Adrenal gland (tissue), 12 donors: ENCODE data around the gene SDK1. TPM values are rescaled to one million over a fixed set of nuclear protein-coding genes. Genes with fewer than 3 reads are reported as not detected.

Experiments
- DNase-seq, 7 donors: peaks; one replicate each; pipeline ENCODE4 v3.0.0-alpha.2; 2019 to 2020
- H3K27ac ChIP-seq, 5 donors: fragments of 200-600 bp; sonication (generic) in 4 of 5; 1 replicate in 3 of 5; 2 replicates in 2 of 5; pipeline versions ENCODE4 v1.5.1 to v1.8.0; 2016 to 2020; ENCODE audit warnings: mild to moderate bottlenecking in 1 of 5
- H3K27me3 ChIP-seq: fragments of 200-600 bp; 2 replicates; pipeline ENCODE4 v1.8.0; 2021
- H3K36me3 ChIP-seq, 2 donors: fragments of 200-600 bp; replicated peaks in 1 of 2; 1 replicate in 1 of 2; 2 replicates in 1 of 2; pipeline versions ENCODE4 v1.5.1 to v1.8.0; 2018 to 2022
- H3K4me1 ChIP-seq, 2 donors: fragments of 200-600 bp; replicated peaks in 1 of 2; 1 replicate in 1 of 2; 2 replicates in 1 of 2; pipeline versions ENCODE4 v1.5.1 to v1.8.0; 2018 to 2021
- H3K4me3 ChIP-seq, 4 donors: fragments of 200-600 bp; sonication (generic) in 3 of 4; one replicate each; pipeline ENCODE4 v1.5.1; 2016 to 2018
- H3K9me3 ChIP-seq, 3 donors: fragments of 200-600 bp; sonication (generic) in 1 of 3; replicated peaks in 1 of 3; 1 replicate in 2 of 3; 2 replicates in 1 of 3; pipeline versions ENCODE4 v1.5.1 to v1.8.0; 2016 to 2021
- POLR2A ChIP-seq, 2 donors: fragments of 450-650 bp; IDR thresholded peaks; one replicate each; pipeline ENCODE4 v1.6.1; 2017; ENCODE audit warnings: antibody characterized with exemption in 2 of 2, mild to moderate bottlenecking in 2 of 2, moderate library complexity in 1 of 2
- WGBS, 4 donors: extraction: QIAGEN DNeasy Blood & Tissue Kit in 2 of 4; methylation state at CpG; one replicate each; pipeline versions ENCODE4 v1.1.5 to v1.1.7; 2013 to 2017; 5-methylcytosine and 5-hydroxymethylcytosine counted together
- intact Hi-C, 2 donors: fragments of 100-400 bp; cut with DNase I; formaldehyde crosslinking; loops; one replicate each; pipeline versions ENCODE4 v1.14.1 to v1.15.0; 2022 to 2023
- polyA plus RNA-seq, 3 donors: library from polyadenylated mRNA; stranded (reverse); fragments of 200-250 nt in 2 of 3; fragments of 350-450 nt in 1 of 3; fragmentation: Illumina TruSeq in 1 of 3; extraction: RNeasy Lipid Tissue Mini Kit (QIAGEN cat#74804) in 1 of 3; gene quantifications; one replicate each; pipeline ENCODE4 v1.2.3, GENCODE V29; 2013 to 2014
- total RNA-seq, 9 donors: library from RNA; depleted of rRNA in 4 of 9; stranded (reverse); fragments of >200 nt in 4 of 9; fragments of 120-200 nt in 1 of 9; fragmentation: NEBNext Ultra II Directional in 1 of 9; extraction: Animal tissue kit (Norgen Biotek cat#: 25700) in 1 of 9; gene quantifications; one replicate each; pipeline versions ENCODE4 v1.1.0 to v1.2.4, GENCODE V29; 2013 to 2023
- TF ChIP-seq, protein P1 (sequence below), 6 experiments: fragments of 450-650 bp in 4 of 6; fragments of 200-600 bp in 2 of 6; sonication (generic) in 1 of 6; IDR thresholded peaks; 1 replicate in 5 of 6; 2 replicates in 1 of 6; pipeline versions ENCODE4 v1.5.1 to v1.8.0; 2016 to 2021; ENCODE audit warnings: antibody characterized with exemption in 6 of 6, mild to moderate bottlenecking in 2 of 6, moderate library complexity in 1 of 6
- donor health status: healthy with polysubstance abuse.
- donor health status: Bipolar disorder and iron deficiency.
- donor health status: DM: yes; HTN: yes; CAD: no.
- donor health status: DM: no; HTN: no; CAD: no.
- donor health status: DM: no; HTN: no; CAD: no.
- donor health status: DM: yes; HTN: yes; CAD: no.

SDK1 gene
- total and polyA plus RNA-seq, 12 donors, result 0.50 to 3.6 (median 1.5) TPM

DNA sequence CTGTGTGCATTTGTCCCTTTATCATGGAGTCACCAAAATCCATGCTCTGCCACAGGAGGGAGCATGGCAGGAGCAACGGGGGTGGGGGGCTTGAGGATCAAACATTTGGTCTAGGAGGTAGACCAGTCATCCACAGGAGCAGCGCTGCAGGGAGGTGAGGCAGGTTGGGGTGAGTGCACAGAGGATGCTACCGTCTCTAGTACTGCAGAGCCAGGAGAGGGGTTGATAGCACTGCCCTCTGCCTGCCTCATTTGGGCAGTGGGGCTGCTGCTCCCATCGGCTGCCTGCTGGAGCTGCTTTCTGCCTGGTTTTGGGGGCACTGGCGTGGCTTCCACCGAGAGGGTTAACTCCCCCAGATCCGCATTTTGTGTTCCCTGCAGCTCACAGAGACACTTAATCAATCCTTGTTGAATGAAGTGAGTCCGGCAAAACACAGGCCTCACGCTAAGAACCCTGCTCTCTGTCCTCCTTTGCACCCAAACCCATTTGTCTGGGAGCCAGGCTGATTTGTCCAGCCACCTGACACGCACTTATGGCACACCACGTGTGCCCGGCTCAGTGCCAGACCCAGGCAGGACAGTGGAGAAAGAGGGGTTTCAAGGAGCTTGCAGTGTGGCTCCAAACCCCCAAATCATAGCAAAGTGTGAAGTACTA is 854.0 kb downstream of the SDK1 start:
- intact Hi-C loops, result no loop called here
- TF ChIP-seq, protein P1, sequence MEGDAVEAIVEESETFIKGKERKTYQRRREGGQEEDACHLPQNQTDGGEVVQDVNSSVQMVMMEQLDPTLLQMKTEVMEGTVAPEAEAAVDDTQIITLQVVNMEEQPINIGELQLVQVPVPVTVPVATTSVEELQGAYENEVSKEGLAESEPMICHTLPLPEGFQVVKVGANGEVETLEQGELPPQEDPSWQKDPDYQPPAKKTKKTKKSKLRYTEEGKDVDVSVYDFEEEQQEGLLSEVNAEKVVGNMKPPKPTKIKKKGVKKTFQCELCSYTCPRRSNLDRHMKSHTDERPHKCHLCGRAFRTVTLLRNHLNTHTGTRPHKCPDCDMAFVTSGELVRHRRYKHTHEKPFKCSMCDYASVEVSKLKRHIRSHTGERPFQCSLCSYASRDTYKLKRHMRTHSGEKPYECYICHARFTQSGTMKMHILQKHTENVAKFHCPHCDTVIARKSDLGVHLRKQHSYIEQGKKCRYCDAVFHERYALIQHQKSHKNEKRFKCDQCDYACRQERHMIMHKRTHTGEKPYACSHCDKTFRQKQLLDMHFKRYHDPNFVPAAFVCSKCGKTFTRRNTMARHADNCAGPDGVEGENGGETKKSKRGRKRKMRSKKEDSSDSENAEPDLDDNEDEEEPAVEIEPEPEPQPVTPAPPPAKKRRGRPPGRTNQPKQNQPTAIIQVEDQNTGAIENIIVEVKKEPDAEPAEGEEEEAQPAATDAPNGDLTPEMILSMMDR (IDR thresholded peaks at IDR 0.05), result no peak
- no peak for TF ChIP-seq POLR2A (IDR thresholded peaks at IDR 0.05)
- H3K4me1 ChIP-seq, result no peaks in the 10 kb centered on the region
- no peak for DNase-seq
- H3K36me3 ChIP-seq, result no peaks in the 10 kb centered on the region
- no peak overlapping the region for H3K4me3 ChIP-seq
- no peak overlapping the region for H3K27ac ChIP-seq
- 75 to 82% (median 81%) methylated on average over 8 to 12 of the region's 12 CpGs for WGBS, 4 donors
- no peaks in the 10 kb centered on the region for H3K9me3 ChIP-seq
- no peaks in the 10 kb centered on the region for H3K27me3 ChIP-seq

DNA sequence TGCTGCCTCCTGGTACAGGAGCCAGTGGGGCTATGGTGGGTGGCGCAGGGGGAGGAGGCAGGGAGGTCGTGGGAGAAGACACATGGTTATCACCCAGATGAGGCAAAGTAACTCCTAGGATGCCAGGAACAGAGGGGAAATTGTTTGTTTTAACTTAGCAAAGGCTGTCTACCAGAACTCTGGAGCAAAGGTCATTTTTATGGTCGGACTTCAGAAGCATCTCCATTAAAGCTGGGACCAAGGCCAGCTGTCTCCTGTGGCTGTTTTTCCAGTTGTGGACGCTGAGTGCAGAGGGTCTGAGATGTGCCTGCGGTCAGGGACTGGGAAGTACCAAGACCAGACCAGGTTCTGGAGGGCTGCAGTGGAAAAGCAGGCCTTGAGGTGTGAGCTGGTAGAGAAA is 855.1 kb downstream of the SDK1 start:
- intact Hi-C loops, result no loop called here
- Histone ChIP-seq H3K4me3 (no peak overlapping the region), H3K4me1 (no peaks in the 10 kb centered on the region), H3K27ac (no peak overlapping the region), H3K9me3 (no peaks in the 10 kb centered on the region), H3K27me3 (no peaks in the 10 kb centered on the region), H3K36me3 (no peaks in the 10 kb centered on the region)
- no peak for TF ChIP-seq POLR2A (IDR thresholded peaks at IDR 0.05)
- DNase-seq, result no peak
- WGBS, 4 donors, result 70 to 92% (median 78%) methylated on average over 4 to 5 of the region's 5 CpGs

DNA sequence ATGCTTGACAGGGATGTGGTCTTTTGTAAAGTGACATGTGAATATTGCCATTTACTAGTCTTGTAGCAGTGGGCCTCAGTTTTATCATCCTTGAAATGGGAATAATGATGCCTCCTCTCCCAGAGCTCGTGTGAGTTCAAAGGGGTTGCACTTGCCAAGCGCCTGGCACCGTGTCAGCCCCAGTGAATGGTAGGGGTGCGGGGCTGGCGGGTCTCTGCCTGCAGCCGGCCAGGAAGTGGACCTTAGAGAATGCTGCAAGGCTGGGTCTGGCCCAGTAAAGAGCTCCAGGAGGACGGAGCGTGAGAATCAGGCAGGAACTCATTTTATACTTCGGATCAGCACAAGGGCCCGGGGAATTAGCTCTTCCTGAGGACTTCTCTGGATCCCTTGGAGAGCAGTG is 856.6 kb downstream of the SDK1 start:
- no peaks in the 10 kb centered on the region for H3K4me1 ChIP-seq
- intact Hi-C loops, result no loop called here
- no peak overlapping the region for H3K4me3 ChIP-seq
- no peaks in the 10 kb centered on the region for H3K9me3 ChIP-seq
- no peak for DNase-seq
- H3K36me3 ChIP-seq, result no peaks in the 10 kb centered on the region
- no peaks in the 10 kb centered on the region for H3K27me3 ChIP-seq
- no peak overlapping the region for H3K27ac ChIP-seq
- WGBS, 4 donors, result 84 to 89% (median 87%) methylated on average over 10 of the region's 10 CpGs
- TF ChIP-seq, protein P1 (IDR thresholded peaks at IDR 0.05), result no peak
- no peak for TF ChIP-seq POLR2A (IDR thresholded peaks at IDR 0.05)

DNA sequence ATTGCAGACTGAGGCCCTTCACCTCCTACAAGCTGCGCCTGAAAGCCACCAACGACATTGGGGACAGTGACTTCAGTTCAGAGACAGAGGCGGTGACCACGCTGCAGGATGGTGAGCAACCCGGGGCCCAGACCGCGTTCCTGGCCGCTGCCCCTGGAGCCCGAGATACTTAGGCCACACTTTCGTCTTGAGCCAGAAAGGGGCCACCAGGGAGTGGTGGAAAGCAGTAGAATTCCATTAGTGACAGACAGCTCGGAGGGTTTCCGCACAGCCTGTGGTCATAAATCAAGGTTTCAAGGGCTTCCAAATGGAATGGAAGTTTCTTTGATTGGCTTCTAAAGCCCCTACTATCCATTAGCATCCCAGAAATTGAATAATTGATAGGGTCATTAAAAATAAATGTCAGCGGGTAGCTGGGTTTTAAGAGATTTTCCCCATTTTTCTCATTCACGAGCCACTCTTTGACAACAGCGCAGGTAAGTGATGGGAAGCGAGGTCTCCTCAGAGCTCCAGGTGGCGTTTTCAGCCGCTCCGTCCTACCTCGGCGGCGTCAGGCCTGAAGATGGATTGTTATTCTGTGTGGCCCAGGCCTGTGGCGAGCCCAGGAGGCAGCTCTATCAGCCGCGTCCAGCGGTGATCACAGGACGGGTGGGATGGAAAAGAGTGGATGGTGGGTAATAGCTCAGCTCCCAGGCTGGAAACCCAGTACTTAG is 857.5 kb downstream of the SDK1 start:
- DNase-seq, result no peak

More for the DNA sequence above, 857.5 kb downstream of the SDK1 start:
- H3K27ac ChIP-seq, result no peak overlapping the region
- no peaks in the 10 kb centered on the region for H3K36me3 ChIP-seq
- no peaks in the 10 kb centered on the region for H3K9me3 ChIP-seq
- H3K4me3 ChIP-seq, result no peak overlapping the region
- intact Hi-C loops, result no loop called here
- H3K4me1 ChIP-seq, result no peaks in the 10 kb centered on the region
- WGBS, 4 donors, result 91 to 95% (median 94%) methylated on average over 26 to 27 of the region's 27 CpGs
- TF ChIP-seq, protein P1 (IDR thresholded peaks at IDR 0.05), result no peak
- no peak for TF ChIP-seq POLR2A (IDR thresholded peaks at IDR 0.05)
- H3K27me3 ChIP-seq, result no peaks in the 10 kb centered on the region
